K562 (cell line): Measurements from ENCODE around the gene PPP2R1B. TPM values are rescaled to one million over a fixed set of nuclear protein-coding genes. Genes with fewer than 3 reads are reported as not detected.

Experiments
- ATAC-seq: fragments of 200-7000 bp; cut with Tn5 transposase; 3 replicates; pipeline ENCODE4 v1.9.1; 2020; ENCODE audit warnings: moderate library complexity
- BruUV-seq: library from RNA; stranded (reverse); fragments of 400-500 nt; replicated peaks from 2 replicates; lab custom pipeline; 2021; lab: Mats Ljungman, UMichigan
- CTCF ChIA-PET: fragments of 300-600 bp; formaldehyde crosslinking; extraction: SDS; loops from one replicate; lab custom pipeline; 2021; ENCODE audit warnings: low intra/inter-chr PET ratio; lab: Yijun Ruan, JAX
- POLR2A ChIA-PET: fragments of 300-600, 350-650 bp; sonication (Branson Sonifier 250); formaldehyde crosslinking; extraction: SDS; loops from one replicate; lab custom pipeline; 2021; ENCODE audit warnings: antibody characterized with exemption, inconsistent platforms; lab: Yijun Ruan, JAX
- DNase-seq, 4 experiments: peaks; one replicate each; pipeline versions ENCODE4 v3.0.0 to v3.0.0-alpha.2; 2011 to 2018; ENCODE audit warnings: low spot score in 3 of 4, mixed read lengths in 3 of 4; ENCODE audit errors: extremely low read depth in 1 of 4
- FAIRE-seq: peaks from 2 replicates; lab custom pipeline; 2011; peaks lifted over from hg19 to GRCh38; lab: Jason Lieb, UNC
- H2AFZ ChIP-seq: 2 replicates; pipeline ENCODE4 v1.6.0; 2011; ENCODE audit warnings: low read depth, low read length, control low read depth, inconsistent platforms
- H3K27ac ChIP-seq: fragments of 200-600 bp; 3 replicates; pipeline ENCODE4 v1.8.0; 2011; ENCODE audit warnings: low read depth, mild to moderate bottlenecking, control low read depth, inconsistent platforms, low read length, moderate library complexity, mixed read lengths; ENCODE audit errors: extremely low read depth
- H3K27me3 ChIP-seq, 2 experiments: fragments of 300-600 bp in 1 of 2; 2 replicates in 1 of 2; 3 replicates in 1 of 2; pipeline versions ENCODE4 v1.6.0 to v1.8.0; 2011; ENCODE audit warnings: inconsistent platforms in 2 of 2, low read length in 2 of 2, mild to moderate bottlenecking in 1 of 2, mixed read lengths in 1 of 2, moderate library complexity in 1 of 2; ENCODE audit not compliant: control insufficient read depth in 2 of 2, insufficient read depth in 2 of 2
- H3K36me3 ChIP-seq: fragments of 300-600 bp; 3 replicates; pipeline ENCODE4 v1.8.0; 2011; ENCODE audit warnings: mild to moderate bottlenecking, low read length, inconsistent platforms; ENCODE audit not compliant: control insufficient read depth, insufficient read depth
- H3K4me1 ChIP-seq, 2 experiments: fragments of 200-600 bp in 1 of 2; replicated peaks in 1 of 2; 2 replicates in 1 of 2; 3 replicates in 1 of 2; pipeline versions ENCODE4 v1.5.1 to v1.8.0; 2011; ENCODE audit warnings: inconsistent platforms in 2 of 2, low read length in 2 of 2, mild to moderate bottlenecking in 1 of 2, mixed read lengths in 1 of 2, moderate library complexity in 1 of 2; ENCODE audit not compliant: control insufficient read depth in 2 of 2, insufficient read depth in 2 of 2
- H3K4me2 ChIP-seq: 2 replicates; pipeline ENCODE4 v1.6.1; 2011; ENCODE audit warnings: low read length, control low read depth, inconsistent platforms, mixed read lengths; ENCODE audit not compliant: insufficient read depth
- H3K4me3 ChIP-seq: fragments of 200-600 bp; sonication (generic), shearing (Covaris generic); 2 replicates; pipeline ENCODE4 v1.5.1; 2016; ENCODE audit warnings: control low read depth, inconsistent platforms
- H3K79me2 ChIP-seq: fragments of 200-600 bp; 3 replicates; pipeline ENCODE4 v1.8.0; 2011; ENCODE audit warnings: low read length, inconsistent platforms; ENCODE audit not compliant: control insufficient read depth, insufficient read depth
- H3K9ac ChIP-seq, 2 experiments: 2 replicates each; pipeline versions ENCODE4 v1.6.0 to v1.6.1; 2011; ENCODE audit warnings: low read depth in 2 of 2, low read length in 2 of 2, control low read depth in 1 of 2, inconsistent platforms in 1 of 2, mild to moderate bottlenecking in 1 of 2, mixed read lengths in 1 of 2; ENCODE audit not compliant: insufficient read depth in 1 of 2
- H3K9me1 ChIP-seq: one replicate; pipeline ENCODE4 v1.6.0; 2011; ENCODE audit warnings: inconsistent platforms, mild to moderate bottlenecking, low read length, moderate library complexity; ENCODE audit not compliant: control insufficient read depth, insufficient read depth
- H3K9me3 ChIP-seq: replicated peaks from 2 replicates; pipeline ENCODE4 v1.5.1; 2011; ENCODE audit warnings: low read depth, low read length, inconsistent platforms; ENCODE audit not compliant: control insufficient read depth, insufficient read depth
- H4K20me1 ChIP-seq: replicated peaks from 2 replicates; pipeline ENCODE4 v1.6.1; 2011; ENCODE audit warnings: low read length, inconsistent platforms, mixed read lengths; ENCODE audit not compliant: control insufficient read depth, insufficient read depth
- CHD2 ChIP-seq: IDR thresholded peaks from 2 replicates; pipeline ENCODE4 v1.6.1; 2011; ENCODE audit warnings: low read depth, low read length
- CTCF ChIP-seq, 3 experiments: IDR thresholded peaks in 2 of 3; conservative IDR thresholded peaks in 1 of 3; 2 replicates each; pipeline ENCODE4 v1.5.1; 2011 to 2012; ENCODE audit warnings: low read length in 3 of 3, mild to moderate bottlenecking in 3 of 3, control low read depth in 2 of 3, improper control_type of control experiment in 1 of 3, inconsistent platforms in 1 of 3, low read depth in 1 of 3, mixed read lengths in 1 of 3, moderate library complexity in 1 of 3; ENCODE audit not compliant: insufficient read depth in 2 of 3
- ETV5 ChIP-seq: sonication (generic); formaldehyde crosslinking; IDR thresholded peaks from 2 replicates; pipeline ENCODE4 v1.4.0; 2020; ENCODE audit warnings: low read depth, mild to moderate bottlenecking, missing genetic modification reagents
- FIP1L1 ChIP-seq: fragments of 200-400 bp; formaldehyde crosslinking; IDR thresholded peaks from 2 replicates; pipeline ENCODE4 v1.6.1; 2018; ENCODE audit warnings: mild to moderate bottlenecking, low read depth, low read length; ENCODE audit not compliant: poor library complexity, severe bottlenecking
- NFXL1 ChIP-seq: fragments of 450-650 bp; formaldehyde crosslinking; IDR thresholded peaks from 2 replicates; pipeline ENCODE4 v1.4.0; 2021; ENCODE audit warnings: mild to moderate bottlenecking
- PKNOX1 ChIP-seq: fragments of 450-650 bp; IDR thresholded peaks from 2 replicates; pipeline ENCODE4 v1.6.1; 2016
- SIX5 ChIP-seq, 2 experiments: IDR thresholded peaks; 2 replicates each; pipeline ENCODE4 v1.6.1; 2011; ENCODE audit warnings: low read length in 2 of 2, borderline replicate concordance in 1 of 2, low read depth in 1 of 2, mild to moderate bottlenecking in 1 of 2, moderate library complexity in 1 of 2; ENCODE audit not compliant: insufficient read depth in 1 of 2
- STAT5A ChIP-seq: IDR thresholded peaks from 2 replicates; pipeline ENCODE4 v1.6.1; 2012; ENCODE audit warnings: low read length, inconsistent platforms, borderline replicate concordance
- ZBTB17 ChIP-seq: fragments of 450-650 bp; formaldehyde crosslinking; IDR thresholded peaks from 2 replicates; pipeline ENCODE4 v1.4.0; 2020; ENCODE audit warnings: mild to moderate bottlenecking
- ZBTB9 ChIP-seq: fragments of 450-650 bp; formaldehyde crosslinking; IDR thresholded peaks from 2 replicates; pipeline ENCODE4 v1.4.0; 2020; ENCODE audit warnings: mild to moderate bottlenecking, moderate library complexity
- WGBS: fragments of 100-300 bp; shearing (Covaris generic); methylation state at CpG from one replicate; pipeline ENCODE4 v1.1.6; 2016; ENCODE audit warnings: low coverage, mixed read lengths; ENCODE audit not compliant: insufficient coverage; ENCODE audit errors: missing lambda C conversion rate; 5-methylcytosine and 5-hydroxymethylcytosine counted together
- in situ Hi-C: fragments of 300-500 bp; cut with MboI; formaldehyde crosslinking; loops from 4 replicates; pipeline ENCODE4 v1.15.0; 2018; ENCODE audit warnings: inconsistent platforms, mixed read lengths
- intact Hi-C: fragments of 100-400 bp; cut with micrococcal nuclease; formaldehyde crosslinking; loops from 2 replicates; pipeline ENCODE4 v1.14.2; 2022
- polyA plus RNA-seq, 8 experiments: library from polyadenylated mRNA; depleted of rRNA in 4 of 8; stranded (reverse) in 5 of 8; unstranded in 3 of 8; fragments of >200 nt; fragmentation: Nextera tagmentation in 2 of 8; fragmentation: Illumina TruSeq in 1 of 8; extraction: Ambion mirVana in 2 of 8; extraction: Trizol in 1 of 8; gene quantifications; 2 replicates each; pipeline versions ENCODE4 v1.2.1 to v1.2.3, GENCODE V29; 2011 to 2014; ENCODE audit warnings: inconsistent platforms in 1 of 8, missing spikeins in 1 of 8
- total RNA-seq, 7 experiments: library from RNA; depleted of rRNA in 6 of 7; stranded (reverse); fragments of >200 nt in 6 of 7; fragmentation: Illumina TruSeq in 2 of 7; extraction: Trizol in 2 of 7; gene quantifications; 2 replicates each; pipeline versions ENCODE4 v1.2.1 to v1.2.3, GENCODE V29; 2011 to 2021; ENCODE audit warnings: low replicate concordance in 1 of 7
- TF ChIP-seq, protein P1 (sequence below): fragments of 250-450 bp; sonication (Bioruptor Pico); IDR thresholded peaks from 2 replicates; pipeline ENCODE4 v1.8.0; 2021; ENCODE audit warnings: moderate library complexity, mild to moderate bottlenecking, inconsistent platforms

The PPP2R1B gene
- total and polyA plus RNA-seq, 9 of the 15 experiments (the other 6 are each of a cell fraction or from before 2014, with no cell fraction given) = 24.6 to 68.5 (median 39.8) TPM

DNA sequence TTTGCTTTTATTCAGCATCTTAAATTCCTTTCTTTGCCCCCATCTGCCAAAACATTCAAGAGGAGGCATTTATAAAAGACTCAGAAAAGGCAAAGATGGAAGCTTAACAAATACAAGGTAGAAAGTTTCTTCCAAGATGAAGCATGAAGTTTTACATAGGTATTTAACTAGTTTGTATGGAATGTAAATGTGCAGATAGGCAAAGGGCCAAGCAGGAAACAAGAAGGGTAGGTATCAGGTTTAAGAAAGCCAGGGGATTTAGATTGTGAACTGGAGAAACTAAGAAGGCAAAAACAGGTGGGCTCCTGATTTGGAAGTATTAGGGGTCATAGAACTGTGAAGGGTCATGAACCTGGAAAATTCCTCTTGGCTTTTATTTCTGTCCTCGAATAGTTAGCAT is 62.6 kb downstream of the PPP2R1B start:
- no peaks in the 10 kb centered on the region for H3K9me1 ChIP-seq
- H3K27me3 ChIP-seq = no peaks in the 10 kb centered on the region
- H2AFZ ChIP-seq = no peak overlapping the region
- POLR2A ChIA-PET = no interaction called here
- H3K4me2 ChIP-seq = no peak overlapping the region
- TF ChIP-seq NFXL1 (no peak), PKNOX1 (no peak), ETV5 (CRISPR knock-in tag) (no peak), STAT5A (no peak), ZBTB9 (CRISPR knock-in tag) (no peak), CTCF (IDR thresholded peaks at IDR 0.05 in 2 of 3, conservative IDR thresholded peaks at IDR 0.05 in 1 of 3; ENCODE audit: insufficient read depth in 2 of 3, low read depth in 1 of 3, low read length in 3 of 3) (no peak), SIX5 (IDR thresholded peaks at IDR 0.05; ENCODE audit: borderline replicate concordance in 1 of 2, insufficient read depth in 1 of 2, low read depth in 1 of 2, low read length in 2 of 2) (no peak), CHD2 (no peak), FIP1L1 (no peak), ZBTB17 (CRISPR knock-in tag) (no peak)
- TF ChIP-seq, protein P1, sequence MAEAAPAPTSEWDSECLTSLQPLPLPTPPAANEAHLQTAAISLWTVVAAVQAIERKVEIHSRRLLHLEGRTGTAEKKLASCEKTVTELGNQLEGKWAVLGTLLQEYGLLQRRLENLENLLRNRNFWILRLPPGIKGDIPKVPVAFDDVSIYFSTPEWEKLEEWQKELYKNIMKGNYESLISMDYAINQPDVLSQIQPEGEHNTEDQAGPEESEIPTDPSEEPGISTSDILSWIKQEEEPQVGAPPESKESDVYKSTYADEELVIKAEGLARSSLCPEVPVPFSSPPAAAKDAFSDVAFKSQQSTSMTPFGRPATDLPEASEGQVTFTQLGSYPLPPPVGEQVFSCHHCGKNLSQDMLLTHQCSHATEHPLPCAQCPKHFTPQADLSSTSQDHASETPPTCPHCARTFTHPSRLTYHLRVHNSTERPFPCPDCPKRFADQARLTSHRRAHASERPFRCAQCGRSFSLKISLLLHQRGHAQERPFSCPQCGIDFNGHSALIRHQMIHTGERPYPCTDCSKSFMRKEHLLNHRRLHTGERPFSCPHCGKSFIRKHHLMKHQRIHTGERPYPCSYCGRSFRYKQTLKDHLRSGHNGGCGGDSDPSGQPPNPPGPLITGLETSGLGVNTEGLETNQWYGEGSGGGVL (CRISPR knock-in tag) = no peak
- TF ChIP-seq, all 486 proteins: peak for 0
- H3K9me3 ChIP-seq = no peaks in the 10 kb centered on the region
- peaks cover 41% of the 10 kb centered on the region; the same call in 2 of the 3 replicates for H3K36me3 ChIP-seq
- H3K27ac ChIP-seq = no peak overlapping the region
- CTCF ChIA-PET = no interaction called here
- H3K9ac ChIP-seq = no peak overlapping the region
- no peaks in the 10 kb centered on the region for H4K20me1 ChIP-seq
- no peak for DNase-seq
- no peak for ATAC-seq
- no peak for FAIRE-seq
- 59% methylated on average over 1 of the region's 1 CpG for WGBS
- in situ Hi-C loops = no loop called here
- BruUV-seq = no TSS peak
- intact Hi-C loops = no loop called here
- H3K4me3 ChIP-seq = no peak overlapping the region
- peaks cover 5% of the 10 kb centered on the region; the same call in 1 of the 3 replicates for H3K79me2 ChIP-seq
- peaks cover under 1 to 16% of the 10 kb centered on the region in 2 experiments; a peak in 2 of 5 replicates for H3K4me1 ChIP-seq
